B cell (primary cell): ENCODE results near the gene VAMP8. TPM values are rescaled to one million over a fixed set of nuclear protein-coding genes. Genes with fewer than 3 reads are reported as not detected.

ENCODE experiments used
- ATAC-seq: fragments of 200-7000 bp; cut with Tn5 transposase; one replicate; pipeline ENCODE4 v1.10.0; 2021; ENCODE audit warnings: low read depth, mild to moderate bottlenecking, moderate number of reproducible peaks, moderate library complexity
- CTCF ChIA-PET: fragments of 350-600 bp; sonication (Branson Sonifier 250); formaldehyde crosslinking; loops from one replicate; lab custom pipeline; 2021; ENCODE audit warnings: antibody characterized with exemption, inconsistent platforms; lab: Charles Lee
- POLR2A ChIA-PET: fragments of 350-600 bp; sonication (Branson Sonifier 250); formaldehyde crosslinking; loops from one replicate; lab custom pipeline; 2021; ENCODE audit warnings: antibody characterized with exemption; lab: Charles Lee
- DNase-seq: peaks from one replicate; pipeline ENCODE4 v3.0.0; 2013
- H2AFZ ChIP-seq: 2 replicates; pipeline ENCODE4 v1.6.1; 2012; ENCODE audit warnings: mild to moderate bottlenecking, low read depth, low read length; ENCODE audit not compliant: insufficient read depth, poor library complexity, severe bottlenecking
- H3K27ac ChIP-seq, 2 donors: 1 replicate in 1 of 2; 2 replicates in 1 of 2; pipeline ENCODE4 v1.5.1; 2012 to 2013; ENCODE audit warnings: low read length in 2 of 2, mild to moderate bottlenecking in 2 of 2, moderate library complexity in 1 of 2
- H3K27me3 ChIP-seq, 4 experiments: fragments of 200-600 bp in 1 of 4; sonication (generic) in 1 of 4; replicated peaks in 1 of 4; 1 replicate in 2 of 4; 2 replicates in 2 of 4; pipeline versions ENCODE4 v1.6.1 to v1.7.0; 2013 to 2016; ENCODE audit warnings: low read length in 3 of 4, mild to moderate bottlenecking in 2 of 4, mixed read lengths in 1 of 4, moderate library complexity in 1 of 4; ENCODE audit not compliant: insufficient read depth in 4 of 4, control insufficient read depth in 3 of 4; ENCODE audit errors: control extremely low read depth in 1 of 4
- H3K36me3 ChIP-seq, 2 experiments: replicated peaks in 1 of 2; 1 replicate in 1 of 2; 2 replicates in 1 of 2; pipeline versions ENCODE4 v1.6.1 to v1.7.1; 2013; ENCODE audit warnings: low read length in 1 of 2; ENCODE audit not compliant: insufficient read depth in 2 of 2, control insufficient read depth in 1 of 2; ENCODE audit errors: control extremely low read depth in 1 of 2, extremely low read depth in 1 of 2
- H3K4me1 ChIP-seq, 2 donors: fragments of 200-600 bp in 1 of 2; sonication (generic) in 1 of 2; 1 replicate in 1 of 2; 2 replicates in 1 of 2; pipeline versions ENCODE4 v1.5.1 to v1.6.1; 2013 to 2017; ENCODE audit warnings: low read length in 2 of 2; ENCODE audit not compliant: control insufficient read depth in 2 of 2, insufficient read depth in 2 of 2
- H3K4me2 ChIP-seq: replicated peaks from 2 replicates; pipeline ENCODE3; 2012; ENCODE audit warnings: mild to moderate bottlenecking, low read depth, low read length; ENCODE audit not compliant: poor library complexity, severe bottlenecking
- H3K4me3 ChIP-seq, 5 experiments: fragments of 200-600 bp in 1 of 5; sonication (generic) in 1 of 5; 1 replicate in 3 of 5; 2 replicates in 2 of 5; pipeline versions ENCODE4 v1.5.1 to v1.7.0; 2011 to 2016; ENCODE audit warnings: low read length in 4 of 5, mild to moderate bottlenecking in 4 of 5, low read depth in 2 of 5, control low read depth in 1 of 5, moderate library complexity in 1 of 5; ENCODE audit not compliant: insufficient read depth in 1 of 5; ENCODE audit errors: control extremely low read depth in 1 of 5, extremely low read depth in 1 of 5
- H3K79me2 ChIP-seq: fragments of 200-600 bp; sonication (generic); one replicate; pipeline ENCODE4 v1.6.0; 2016; ENCODE audit warnings: low read length; ENCODE audit not compliant: control insufficient read depth, insufficient read depth
- H3K9ac ChIP-seq: fragments of 200-600 bp; sonication (generic); 2 replicates; pipeline ENCODE4 v1.6.1; 2017; ENCODE audit warnings: mild to moderate bottlenecking, low read length, moderate library complexity
- H3K9me3 ChIP-seq, 3 donors: one replicate each; pipeline versions ENCODE4 v1.6.1 to v1.7.1; 2013; ENCODE audit warnings: low read length in 2 of 3; ENCODE audit not compliant: control insufficient read depth in 2 of 3, insufficient read depth in 1 of 3; ENCODE audit errors: control extremely low read depth in 1 of 3
- H4K20me1 ChIP-seq: 2 replicates; pipeline ENCODE4 v1.6.0; 2012; ENCODE audit warnings: mild to moderate bottlenecking, low read length; ENCODE audit not compliant: insufficient read depth, control insufficient read depth, poor library complexity, severe bottlenecking
- H3K27ac Mint-ChIP-seq: one replicate; pipeline ENCODE4 v1.8.0; 2021; ENCODE audit warnings: mixed read lengths
- H3K27me3 Mint-ChIP-seq: one replicate; pipeline ENCODE4 v1.8.0; 2021; ENCODE audit warnings: mixed read lengths
- H3K4me1 Mint-ChIP-seq: one replicate; pipeline ENCODE4 v1.8.0; 2021; ENCODE audit warnings: mixed read lengths
- H3K4me3 Mint-ChIP-seq: one replicate; pipeline ENCODE4 v1.8.0; 2021; ENCODE audit warnings: mixed read lengths
- H3K9me3 Mint-ChIP-seq: one replicate; pipeline ENCODE4 v1.8.0; 2022; ENCODE audit warnings: mixed read lengths; ENCODE audit not compliant: insufficient read depth
- EZH2 ChIP-seq: IDR thresholded peaks from 2 replicates; pipeline ENCODE4 v1.6.1; 2012; ENCODE audit warnings: borderline replicate concordance, low read depth, mild to moderate bottlenecking, moderate library complexity, low read length; ENCODE audit not compliant: insufficient read depth, poor library complexity, severe bottlenecking
- WGBS: methylation state at CpG from one replicate; pipeline ENCODE4 v1.1.5; 2013; ENCODE audit warnings: missing lambda C conversion rate; ENCODE audit not compliant: insufficient coverage; 5-methylcytosine and 5-hydroxymethylcytosine counted together
- intact Hi-C: fragments of 100-400 bp; cut with micrococcal nuclease; formaldehyde crosslinking; loops from one replicate; pipeline ENCODE4 v1.10.0; 2022
- polyA plus RNA-seq: library from polyadenylated mRNA; depleted of rRNA; stranded (reverse); fragments of >200 nt; gene quantifications from 2 replicates; pipeline ENCODE4 v1.2.3, GENCODE V29; 2012
- total RNA-seq, 2 donors: library from RNA; stranded (reverse); fragments of 120-200 nt in 1 of 2; gene quantifications; 1 replicate in 1 of 2; 2 replicates in 1 of 2; pipeline versions ENCODE4 v1.2.3 to v1.2.4, GENCODE V29; 2013 to 2022
- TF ChIP-seq, protein P1 (sequence below): fragments of 200-600 bp; IDR thresholded peaks from one replicate; pipeline ENCODE4 v1.8.0; 2022; ENCODE audit warnings: antibody characterized with exemption, mild to moderate bottlenecking

VAMP8 gene
- total and polyA plus RNA-seq, 2 donors (not counting 1 experiment from before 2014, with no cell fraction given): 68.7 to 73.8 TPM

DNA sequence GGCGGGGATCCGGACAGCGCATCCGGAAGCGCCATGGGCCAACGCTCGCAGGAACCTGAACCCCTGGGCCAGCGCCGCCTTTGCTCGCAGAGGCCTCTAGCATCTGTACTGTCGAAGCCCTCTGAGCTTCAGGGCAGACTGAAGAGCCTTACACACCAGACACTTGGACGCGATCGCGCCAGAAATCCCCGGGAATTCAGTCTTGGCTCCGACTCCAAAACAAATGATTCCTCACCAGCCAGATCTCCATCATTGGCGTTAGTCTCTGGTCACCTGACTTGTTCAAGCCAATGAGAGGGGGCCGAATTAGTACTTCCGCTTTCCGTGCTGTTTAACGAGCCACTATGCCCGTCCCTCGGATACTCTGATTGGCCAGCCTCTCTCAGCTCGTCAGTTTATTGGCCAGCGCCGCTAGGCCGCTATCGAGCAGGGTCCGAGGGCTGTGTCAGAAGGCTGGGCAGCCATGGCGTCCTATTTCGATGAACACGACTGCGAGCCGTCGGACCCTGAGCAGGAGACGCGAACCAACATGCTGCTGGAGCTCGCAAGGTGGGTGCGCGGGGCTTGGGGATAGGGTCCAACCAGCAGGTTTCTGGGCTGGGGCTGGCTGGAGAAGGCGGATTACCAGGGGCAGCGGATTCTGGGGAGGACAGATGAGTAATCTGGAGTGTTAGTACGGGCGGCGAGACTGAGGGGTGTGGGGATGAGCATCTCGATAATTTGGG lies 18.1 kb downstream of the VAMP8 start, which contains the start of gene RNF181:
RNF181 (plus strand) TSS at position 445 of the 725 bp plus-strand sequence; CDS start at position 464, 19 bp downstream.
- Histone ChIP-seq H3K9ac (peak within 1 kb of the TSS; percentile 97), H3K4me2 (peak within 1 kb of the TSS; percentile 83), H3K9me3 (no peaks in the 10 kb centered on the region), H3K27ac (peak within 1 kb of the TSS; percentile 76 to 81), H3K4me1 (peaks cover 17 to 23% of the 10 kb centered on the region in 2 donors), H3K36me3 (peaks cover 0 to 28% of the 10 kb centered on the region in 2 experiments), H3K79me2 (peaks cover 40% of the 10 kb centered on the region), H4K20me1 (peaks cover 14% of the 10 kb centered on the region), H2AFZ (peak within 1 kb of the TSS; percentile 87), H3K27me3 (no peaks in the 10 kb centered on the region), H3K4me3 (peak within 1 kb of the TSS; percentile 65 to 93 (median 86))
- ATAC-seq (peak; percentile 100), DNase-seq (peak; percentile 94)
- Mint-ChIP-seq H3K4me1 (peaks cover 29% of the 10 kb centered on the region), H3K4me3 (peak within 1 kb of the TSS; percentile 92), H3K27me3 (no peaks in the 10 kb centered on the region), H3K9me3 (no peaks in the 10 kb centered on the region), H3K27ac (peak within 1 kb of the TSS; percentile 95)
- ChIA-PET CTCF (interaction anchor here (0.5 to 4.5 kb wide), 7 partner anchors 11 to 204 kb away, joined by 3 to 21 read pairs (median 4); partner anchors contain the start of gene VAMP5), POLR2A (interaction anchor here (0.5 to 2.9 kb wide), 18 partner anchors 8 to 638 kb away, joined by 3 to 13 read pairs (median 4); partner anchors contain the start of genes C2orf68, MAT2A, SH2D6 and VAMP5)
- intact Hi-C loops: loop anchor here (1.0 to 2.0 kb wide), 4 partner anchors 17 to 177 kb away; partner anchors contain the start of genes C2orf68, GGCX and SH2D6
- TF ChIP-seq, protein P1, sequence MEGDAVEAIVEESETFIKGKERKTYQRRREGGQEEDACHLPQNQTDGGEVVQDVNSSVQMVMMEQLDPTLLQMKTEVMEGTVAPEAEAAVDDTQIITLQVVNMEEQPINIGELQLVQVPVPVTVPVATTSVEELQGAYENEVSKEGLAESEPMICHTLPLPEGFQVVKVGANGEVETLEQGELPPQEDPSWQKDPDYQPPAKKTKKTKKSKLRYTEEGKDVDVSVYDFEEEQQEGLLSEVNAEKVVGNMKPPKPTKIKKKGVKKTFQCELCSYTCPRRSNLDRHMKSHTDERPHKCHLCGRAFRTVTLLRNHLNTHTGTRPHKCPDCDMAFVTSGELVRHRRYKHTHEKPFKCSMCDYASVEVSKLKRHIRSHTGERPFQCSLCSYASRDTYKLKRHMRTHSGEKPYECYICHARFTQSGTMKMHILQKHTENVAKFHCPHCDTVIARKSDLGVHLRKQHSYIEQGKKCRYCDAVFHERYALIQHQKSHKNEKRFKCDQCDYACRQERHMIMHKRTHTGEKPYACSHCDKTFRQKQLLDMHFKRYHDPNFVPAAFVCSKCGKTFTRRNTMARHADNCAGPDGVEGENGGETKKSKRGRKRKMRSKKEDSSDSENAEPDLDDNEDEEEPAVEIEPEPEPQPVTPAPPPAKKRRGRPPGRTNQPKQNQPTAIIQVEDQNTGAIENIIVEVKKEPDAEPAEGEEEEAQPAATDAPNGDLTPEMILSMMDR: no peak
- no peak for TF ChIP-seq EZH2
- WGBS: under 1% methylated on average over 47 of the region's 47 CpGs
